GM18519 (cell line): ENCODE results near the gene ELOVL6.

Experiments used
- ATAC-seq: cut with Tn5 transposase; IDR thresholded peaks from one replicate; pipeline ENCODE4 v1.9.1; 2021; ENCODE audit warnings: mild to moderate bottlenecking, moderate library complexity; ENCODE audit not compliant: unreplicated experiment, low FRiP score

Gene ELOVL6

DNA sequence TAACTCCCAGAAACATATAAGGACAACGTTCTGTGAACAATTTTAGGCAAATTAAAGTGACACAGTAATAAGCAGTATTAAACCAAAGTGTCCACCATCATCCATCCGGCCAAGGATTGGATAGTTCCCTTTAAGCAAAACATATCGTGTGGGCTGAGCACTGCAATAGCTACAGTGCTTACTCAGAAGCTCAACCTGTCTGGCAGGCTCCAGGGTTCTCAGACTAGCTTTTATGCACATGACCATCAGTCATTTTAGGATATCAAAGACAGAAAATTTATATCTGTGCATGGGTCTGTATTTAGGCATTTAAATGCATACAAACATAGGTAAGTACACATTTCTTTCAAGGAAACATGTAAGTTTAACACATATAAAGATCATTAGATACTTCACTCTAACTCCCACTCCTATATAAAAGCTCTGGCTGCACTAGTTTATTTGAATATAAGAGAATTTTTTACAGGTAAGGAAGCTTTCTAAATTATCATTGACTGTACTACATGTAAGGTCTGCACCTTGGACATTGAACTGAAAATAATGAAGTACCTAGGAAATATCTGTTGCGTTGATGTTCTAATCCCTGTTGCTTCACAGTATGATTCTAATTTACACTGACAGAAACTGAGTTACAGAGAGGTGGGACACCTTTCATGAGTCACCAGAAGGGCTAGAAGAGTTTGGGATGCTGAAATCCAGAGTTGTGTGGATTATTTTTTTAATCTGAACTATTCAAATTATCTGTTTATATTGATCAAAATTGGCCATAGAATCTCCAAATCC, 67.6 kb downstream of the ELOVL6 start:
- ATAC-seq: no peak

DNA sequence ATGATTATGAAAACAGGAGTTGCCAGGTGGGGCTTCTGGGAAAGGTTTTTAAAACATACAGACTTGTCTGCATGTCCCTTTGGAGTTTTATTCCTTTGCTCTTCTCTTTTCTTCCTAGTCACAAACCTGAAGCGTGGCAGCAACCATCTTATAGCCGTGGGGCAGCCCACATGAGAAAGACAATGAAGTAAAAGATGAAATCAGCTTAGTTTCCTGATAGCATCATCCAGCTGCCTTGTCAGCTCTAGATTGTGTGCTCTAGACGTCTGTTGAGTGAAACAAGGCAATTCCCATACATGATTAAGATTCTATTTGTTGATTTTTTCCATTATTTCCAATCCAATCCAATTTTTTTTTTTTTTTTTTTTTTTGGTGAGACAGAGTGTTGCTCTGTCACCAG, 68.9 kb downstream of the ELOVL6 start:
- no peak for ATAC-seq

DNA sequence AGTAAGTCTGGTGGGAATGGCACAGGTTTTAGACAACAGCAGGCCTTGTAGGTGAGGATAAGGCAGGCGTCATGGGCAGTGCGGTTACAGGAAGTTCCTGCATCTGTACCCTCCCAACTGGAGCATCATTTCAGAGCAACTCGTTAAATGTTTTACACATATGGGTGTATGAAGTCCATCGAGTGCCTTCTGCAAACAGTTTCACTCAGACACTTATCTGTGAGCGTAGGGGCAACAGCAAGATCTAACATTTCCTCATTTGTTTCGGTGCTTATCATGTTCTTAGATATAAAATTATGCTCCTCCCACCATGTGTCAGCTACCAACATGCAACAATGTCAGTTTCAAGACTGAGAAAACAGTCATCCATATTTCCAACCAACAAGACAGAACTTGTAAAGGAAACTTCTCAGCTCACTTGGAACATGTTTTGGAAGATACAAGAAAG, 69.9 kb downstream of the ELOVL6 start:
- no peak for ATAC-seq

DNA sequence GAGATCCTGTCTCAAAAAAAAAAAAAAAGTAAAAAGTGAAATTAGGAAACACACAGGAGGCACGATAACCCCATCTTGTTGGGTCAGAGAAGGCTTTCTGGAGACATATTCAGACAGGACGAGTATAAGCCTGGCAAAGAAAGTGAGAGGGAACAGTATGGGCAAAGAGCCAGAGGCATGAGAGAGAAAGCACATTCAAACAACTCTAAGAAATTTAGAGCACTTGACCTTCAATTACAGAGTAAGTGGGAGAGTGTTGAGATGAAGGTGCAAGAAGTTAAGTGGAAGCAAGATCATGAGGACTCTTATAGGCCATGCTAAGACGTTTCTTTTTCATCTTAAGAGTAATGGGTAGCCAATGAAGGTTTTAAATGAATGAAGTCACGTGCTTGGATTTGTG, 70.4 kb downstream of the ELOVL6 start:
- ATAC-seq: no peak

DNA sequence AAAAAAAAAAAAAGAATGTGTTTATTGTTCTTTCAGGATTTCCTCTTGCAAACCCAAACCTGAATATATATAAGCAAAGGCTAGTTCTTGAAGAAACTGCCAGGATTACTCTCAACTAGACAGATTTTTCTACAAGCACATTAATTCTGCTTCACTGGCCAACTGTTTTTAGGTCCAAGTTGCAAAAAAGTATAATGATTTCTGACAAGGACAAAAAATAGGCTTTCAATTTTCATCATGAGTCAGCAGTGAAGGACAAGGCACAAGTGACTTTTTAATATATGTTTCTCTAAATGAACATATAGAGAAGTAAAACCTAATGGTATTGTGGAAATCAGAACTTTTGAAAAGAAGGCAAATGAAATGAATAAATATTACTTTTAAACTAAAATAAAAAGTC, 73.7 kb downstream of the ELOVL6 start:
- no peak for ATAC-seq

DNA sequence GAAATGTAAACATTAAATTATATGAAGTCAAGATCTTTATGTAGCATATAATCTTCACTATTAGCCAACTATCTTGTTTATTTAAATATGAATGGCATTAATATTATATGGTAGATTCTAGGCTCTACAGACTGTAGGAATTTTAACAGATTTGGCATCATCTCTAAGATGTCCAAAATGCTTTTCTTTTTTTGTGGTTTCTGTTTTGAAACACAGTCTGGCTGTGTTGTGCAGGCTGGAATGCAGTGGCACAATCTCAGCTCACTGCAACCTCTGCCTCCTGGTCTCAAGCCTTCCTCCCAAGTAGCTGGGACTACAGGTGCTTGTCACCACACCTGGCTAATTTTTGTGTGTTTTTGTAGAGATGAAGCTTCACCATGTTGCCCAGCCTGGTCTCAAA, 76.2 kb downstream of the ELOVL6 start:
- ATAC-seq: no peak

DNA sequence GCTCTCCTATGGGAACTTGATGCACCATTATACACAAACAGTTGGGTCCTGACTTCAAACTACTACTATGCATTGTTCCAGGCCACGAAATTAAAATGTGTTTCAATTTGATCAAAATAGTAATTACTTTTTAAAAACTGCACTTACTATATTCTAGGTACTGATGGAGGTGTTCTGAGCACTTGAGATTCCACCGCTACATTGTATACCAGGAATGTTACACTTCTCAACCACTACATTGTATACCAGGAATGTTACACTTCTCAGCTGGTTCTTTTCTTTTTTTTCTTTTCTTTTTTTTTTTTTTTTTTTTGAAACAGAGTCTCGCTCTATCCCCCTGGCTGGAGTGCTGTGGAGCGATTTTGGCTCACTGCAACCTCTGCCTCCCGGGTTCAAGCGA, 77.9 kb downstream of the ELOVL6 start:
- ATAC-seq: no peak

DNA sequence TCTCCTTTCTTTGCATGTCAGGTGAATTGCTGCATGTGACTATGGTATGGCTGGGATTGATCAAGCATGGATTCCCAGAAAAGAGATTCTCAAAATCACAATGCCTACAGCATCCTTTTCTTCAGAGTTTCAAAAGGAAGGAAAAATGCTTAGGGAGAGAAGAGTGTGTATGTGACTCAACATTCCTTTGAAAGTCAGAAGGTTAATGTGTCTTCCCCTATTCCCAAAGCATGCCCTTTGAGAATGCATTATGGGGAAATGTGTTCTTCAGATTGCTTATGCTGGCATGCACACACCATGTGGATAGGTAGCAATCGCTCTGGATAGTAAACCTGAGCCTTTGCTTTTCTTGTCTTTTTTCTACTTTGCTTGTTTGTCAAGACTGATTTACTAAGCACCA, 78.5 kb downstream of the ELOVL6 start:
- no peak for ATAC-seq

DNA sequence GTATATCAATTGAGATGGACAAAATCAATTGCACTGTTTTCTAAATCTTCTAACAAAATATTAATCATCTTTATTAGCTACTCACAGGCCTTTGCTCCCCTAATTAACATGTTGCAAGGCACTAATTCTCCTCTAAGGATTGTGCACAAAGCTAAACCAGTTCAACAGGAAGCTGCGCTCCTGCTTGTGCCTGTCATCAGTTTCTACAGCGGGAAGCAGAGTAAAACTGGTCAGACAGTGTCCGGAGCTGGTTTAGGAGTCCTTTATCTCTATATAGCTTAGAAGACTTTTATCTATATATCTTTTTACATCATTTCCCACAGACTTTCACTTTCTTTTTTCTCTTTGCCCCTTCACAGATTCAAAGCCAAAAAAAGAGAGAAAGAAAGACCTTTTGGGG, 79.1 kb downstream of the ELOVL6 start:
- peak; percentile 66 for ATAC-seq

DNA sequence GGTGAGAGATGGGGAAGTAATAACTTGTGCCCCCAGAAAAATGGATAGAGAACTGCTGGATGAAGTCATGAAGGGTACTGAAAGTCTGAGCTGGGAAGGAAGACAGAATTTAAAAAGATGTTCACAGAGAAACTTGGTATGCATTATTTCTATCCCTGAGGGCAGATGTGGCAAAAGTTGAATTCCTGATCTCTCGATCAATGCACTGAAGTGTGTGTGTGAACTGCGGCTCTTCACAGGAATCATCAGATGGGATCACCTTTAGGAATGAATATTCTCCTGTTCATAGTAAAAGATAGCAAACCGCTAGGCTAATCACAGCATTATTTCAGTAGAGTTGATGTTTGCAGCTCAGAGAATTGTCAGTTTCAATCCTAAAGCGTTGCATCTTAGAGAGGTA, 86.4 kb downstream of the ELOVL6 start:
- no peak for ATAC-seq

DNA sequence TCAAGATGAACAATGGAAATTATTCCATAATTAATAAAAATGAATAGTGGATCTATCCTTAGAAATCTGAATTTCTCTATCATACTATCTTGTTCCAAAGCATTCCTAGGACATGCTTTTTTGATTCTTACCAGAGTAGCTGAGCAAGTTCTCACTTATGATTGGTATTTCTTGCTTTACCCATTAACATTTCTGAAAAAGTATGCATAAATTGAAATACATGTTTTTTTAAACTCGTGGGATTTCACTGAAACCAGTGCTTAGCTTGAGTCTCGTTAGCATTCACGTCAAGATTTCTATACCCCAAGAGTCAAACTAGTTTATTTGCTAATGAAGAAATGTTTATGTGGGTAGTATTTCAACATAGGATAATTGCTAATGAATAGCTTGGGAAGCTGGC, 89.0 kb downstream of the ELOVL6 start:
- no peak for ATAC-seq

DNA sequence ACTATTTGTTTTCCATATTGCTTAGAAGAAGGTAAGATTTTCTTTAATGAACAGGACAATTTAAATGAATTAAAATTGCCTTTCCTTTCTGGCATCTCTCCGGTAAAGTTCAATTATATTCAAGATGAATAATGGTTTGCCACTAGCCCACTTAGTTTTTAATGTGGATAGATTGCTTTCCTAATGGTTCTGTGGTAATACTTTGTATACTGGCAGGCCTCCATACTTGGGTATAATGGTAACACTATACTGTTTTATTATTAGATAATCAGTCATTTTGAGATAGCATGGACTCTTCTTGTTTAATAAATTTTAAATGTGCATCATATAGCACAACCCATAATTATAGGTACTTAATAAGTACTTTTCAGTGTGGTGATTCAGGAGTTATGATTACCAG, 89.5 kb downstream of the ELOVL6 start:
- ATAC-seq: no peak

DNA sequence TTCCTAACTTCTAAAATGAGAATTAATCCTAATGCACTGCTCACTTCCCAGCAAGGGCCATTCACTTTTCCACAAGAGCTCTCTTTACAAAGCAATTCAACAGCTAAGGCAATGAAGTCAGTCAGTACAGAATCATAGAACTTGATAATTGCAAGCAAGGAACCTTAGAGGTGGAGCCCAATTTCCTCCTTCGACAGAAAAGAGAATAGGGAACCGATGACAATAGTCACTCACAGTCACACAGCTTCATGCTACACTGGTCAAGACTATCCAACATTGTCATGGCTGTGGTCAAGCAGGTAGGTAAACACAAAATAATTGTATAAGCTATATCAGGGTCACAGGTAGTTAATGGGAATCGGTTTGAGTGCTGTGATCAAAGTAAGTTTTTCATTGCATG, 90.0 kb downstream of the ELOVL6 start:
- peak; percentile 88 for ATAC-seq

DNA sequence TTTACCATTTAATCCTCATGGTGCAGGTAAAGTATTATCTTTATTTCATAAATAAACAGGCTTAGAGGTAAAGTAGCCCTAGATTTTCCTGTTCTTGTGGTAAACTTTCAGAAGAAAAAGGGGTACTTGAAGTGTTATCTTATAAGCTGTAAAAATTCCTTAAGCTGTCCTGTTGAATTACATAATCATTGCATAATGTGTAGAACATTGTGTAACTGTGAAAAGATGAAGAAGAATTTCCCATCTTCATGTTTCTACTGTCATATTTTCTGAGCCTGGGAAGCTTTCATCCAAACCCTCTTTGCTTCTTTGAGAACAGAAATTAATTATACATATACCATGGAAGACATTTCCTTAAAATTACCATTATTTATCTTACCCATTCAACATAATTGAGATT, 90.5 kb downstream of the ELOVL6 start:
- no peak for ATAC-seq

DNA sequence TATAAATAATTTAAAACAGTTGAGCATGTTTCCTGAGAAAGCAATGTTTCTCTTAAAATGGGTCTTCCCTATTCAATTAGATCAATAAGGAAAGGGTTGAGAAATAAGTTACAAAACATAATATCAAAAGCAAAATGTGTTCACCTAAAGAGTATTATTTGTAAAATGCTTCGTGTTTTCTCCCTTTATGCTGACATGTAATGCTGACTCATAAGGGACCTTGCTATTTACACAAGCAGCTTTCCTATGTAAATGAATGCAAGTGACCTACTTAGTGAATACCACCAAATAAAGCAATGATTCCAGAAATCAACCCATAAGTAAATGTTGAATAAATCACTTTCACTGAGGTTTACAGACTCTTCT, 91.5 kb downstream of the ELOVL6 start:
- ATAC-seq: peak; percentile 72

DNA sequence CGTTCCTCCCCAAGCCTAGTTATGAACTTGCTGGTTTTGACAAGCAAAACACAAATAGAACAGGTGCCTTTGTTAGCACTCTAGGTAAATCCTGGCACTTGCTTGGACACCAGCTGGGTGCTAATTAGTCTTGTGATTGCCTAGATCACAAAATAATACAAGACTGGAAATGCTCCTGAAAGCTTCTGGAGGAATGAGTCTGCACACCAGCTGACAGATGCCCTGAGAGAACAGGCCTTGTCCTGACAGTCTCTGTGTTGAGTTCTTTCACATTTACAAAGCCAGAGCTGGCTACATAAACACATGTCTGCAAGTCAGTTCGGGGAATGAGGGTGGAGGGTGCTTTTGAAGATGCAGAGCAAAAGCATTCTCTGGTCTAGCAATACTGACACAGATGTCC, 93.8 kb downstream of the ELOVL6 start:
- no peak for ATAC-seq

DNA sequence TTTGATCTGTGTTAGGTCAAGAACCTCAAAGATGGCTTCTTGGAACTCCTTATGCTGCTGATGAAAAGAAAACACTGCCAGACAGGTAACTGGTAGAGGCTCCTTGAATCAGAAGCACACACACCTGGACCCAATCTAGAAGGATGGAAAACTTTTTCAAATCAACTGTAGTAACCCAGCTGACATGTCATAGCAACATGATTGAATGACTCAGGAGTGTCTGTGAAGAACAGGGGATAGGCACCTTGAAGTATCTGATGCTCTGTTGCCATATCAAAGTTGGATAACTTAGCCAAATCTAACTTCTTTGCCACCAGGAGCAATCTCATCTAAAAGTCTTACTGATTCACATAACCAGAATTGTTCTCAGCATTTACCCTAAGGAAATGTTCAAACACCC, 98.8 kb downstream of the ELOVL6 start:
- ATAC-seq: no peak

DNA sequence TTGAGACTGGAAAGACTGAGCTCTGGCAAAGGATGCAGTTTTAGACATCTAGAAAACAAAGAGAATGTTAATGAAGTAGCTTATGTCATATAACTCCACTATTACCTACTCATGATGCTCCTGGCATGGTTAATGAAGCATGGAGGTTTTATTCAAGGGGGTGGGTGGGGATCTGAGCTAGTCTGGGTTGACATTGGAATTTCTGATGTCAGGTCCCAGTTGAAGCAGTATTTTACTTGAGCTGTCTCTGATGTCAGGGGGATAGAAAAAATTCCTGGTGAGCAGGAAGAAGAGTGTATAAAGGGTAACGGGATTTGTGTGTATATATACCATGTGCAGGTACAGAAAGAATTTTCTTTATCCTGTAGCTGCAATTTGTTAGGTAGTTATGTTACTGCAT, 102.0 kb downstream of the ELOVL6 start:
- no peak for ATAC-seq

DNA sequence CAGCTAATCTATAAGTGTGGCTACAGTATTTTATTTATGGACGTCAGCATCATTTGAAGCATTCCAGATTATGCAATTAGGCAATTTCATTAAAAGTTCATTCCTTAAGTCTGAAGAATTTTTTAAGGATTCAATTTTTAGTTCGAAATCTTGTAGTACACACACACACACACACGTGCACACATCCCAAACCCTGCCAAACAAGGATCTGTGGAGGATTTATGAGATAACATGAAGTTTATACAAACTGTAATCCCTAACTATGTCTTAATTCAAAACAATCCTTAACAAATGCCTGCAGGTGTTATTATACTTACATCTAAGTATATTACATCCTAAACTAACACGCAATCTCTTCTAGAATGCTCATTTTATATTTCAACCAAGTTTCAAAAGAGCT, 105.8 kb downstream of the ELOVL6 start:
- no peak for ATAC-seq

DNA sequence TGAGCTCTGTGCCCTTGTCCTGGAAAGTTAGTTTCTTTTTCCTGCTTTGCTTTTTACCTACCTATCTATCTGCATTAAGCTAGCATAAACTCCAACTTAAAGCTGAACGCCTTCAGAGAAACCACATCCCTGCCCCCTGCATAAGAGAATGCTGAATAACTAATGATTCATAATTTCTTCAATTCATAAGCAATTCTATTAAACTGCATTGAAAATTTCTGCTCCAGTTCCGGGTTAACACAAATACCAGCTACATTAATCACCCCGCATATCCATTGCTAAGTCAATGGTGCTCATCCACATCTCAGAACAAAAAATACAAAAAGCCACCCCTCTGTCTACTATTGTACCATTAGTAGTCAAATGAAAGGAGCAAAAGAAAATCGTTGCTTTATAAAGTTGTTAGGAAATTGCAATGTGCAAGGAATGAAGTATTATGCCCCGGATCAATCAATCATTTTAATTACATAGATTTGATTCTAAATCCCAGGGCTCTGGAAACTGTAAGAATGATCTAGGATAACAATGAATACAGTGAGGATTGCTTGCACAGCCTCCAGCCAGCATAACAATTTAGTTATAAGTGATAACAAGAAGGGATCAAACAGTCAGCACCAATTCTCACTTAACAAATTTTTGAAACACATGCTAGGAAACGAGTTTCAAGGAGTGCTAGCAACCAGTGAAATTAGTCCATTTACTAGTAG, 106.8 kb downstream of the ELOVL6 start:
- no peak for ATAC-seq

DNA sequence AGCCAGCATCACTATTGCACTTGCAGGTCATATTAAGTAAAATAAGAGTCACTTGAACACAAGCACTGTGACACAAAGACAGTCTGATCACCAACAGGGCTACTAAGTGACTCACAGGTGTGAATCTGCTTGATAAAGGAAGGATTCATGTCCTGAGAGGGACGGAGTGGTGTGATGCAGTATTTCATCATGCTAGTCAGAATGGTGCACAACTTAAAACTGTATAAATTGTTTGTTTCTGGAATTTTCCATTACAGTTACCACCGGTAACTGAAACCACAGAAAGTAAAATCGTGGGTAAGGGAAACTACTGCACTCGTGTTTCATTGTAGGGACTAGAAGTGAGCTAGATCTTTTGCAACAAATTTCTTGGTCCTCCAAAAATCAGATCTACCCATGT, 109.7 kb downstream of the ELOVL6 start:
- ATAC-seq: peak; percentile 49

DNA sequence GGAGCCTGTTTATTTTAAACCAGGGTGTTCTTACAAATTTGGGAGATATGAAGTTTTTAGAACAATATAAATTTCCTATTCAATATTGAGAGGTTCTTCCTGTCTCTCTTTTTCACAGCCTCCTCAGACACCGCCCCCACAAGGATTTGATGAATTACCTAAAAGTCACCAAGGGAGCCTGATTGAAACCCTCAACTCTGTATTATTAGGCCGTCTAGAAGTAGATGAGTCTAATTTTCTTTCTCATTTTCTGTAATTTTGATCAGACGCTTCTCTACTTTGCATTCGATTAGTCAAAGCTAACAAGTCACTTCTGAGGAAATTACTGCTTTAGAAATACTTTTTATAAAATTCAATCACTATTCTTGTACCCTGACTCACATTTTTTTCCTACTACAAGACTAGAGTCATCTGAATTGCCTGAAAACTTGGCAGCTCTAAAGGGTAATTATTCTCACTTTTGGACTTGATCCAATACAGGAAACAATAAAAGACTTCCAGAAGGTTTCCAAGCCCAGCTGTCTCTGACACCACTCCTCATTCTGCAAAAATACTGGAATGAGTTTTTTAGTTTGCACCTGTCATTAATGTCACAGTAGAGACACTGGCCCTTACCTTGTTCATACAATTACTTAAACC, 111.2 kb downstream of the ELOVL6 start:
- ATAC-seq: no peak
